NB4 (cell line): ENCODE measurements around the gene C2orf49.

ENCODE experiments used
- MYC ChIP-seq: IDR thresholded peaks from 2 replicates; pipeline ENCODE4 v1.6.1; 2011; ENCODE audit warnings: low read depth, low read length
- POLR2A ChIP-seq: IDR thresholded peaks from 2 replicates; pipeline ENCODE4 v1.6.1; 2011; ENCODE audit warnings: mild to moderate bottlenecking; ENCODE audit not compliant: insufficient read length; ENCODE audit errors: extremely low read depth
- TF ChIP-seq, protein P1 (sequence below): IDR thresholded peaks from one replicate; pipeline ENCODE4 v1.5.1; 2012; ENCODE audit warnings: low read depth, low read length
- TF ChIP-seq, protein P2 (sequence below): IDR thresholded peaks from 2 replicates; pipeline ENCODE4 v1.6.1; 2011; ENCODE audit warnings: low read depth, low read length

DNA sequence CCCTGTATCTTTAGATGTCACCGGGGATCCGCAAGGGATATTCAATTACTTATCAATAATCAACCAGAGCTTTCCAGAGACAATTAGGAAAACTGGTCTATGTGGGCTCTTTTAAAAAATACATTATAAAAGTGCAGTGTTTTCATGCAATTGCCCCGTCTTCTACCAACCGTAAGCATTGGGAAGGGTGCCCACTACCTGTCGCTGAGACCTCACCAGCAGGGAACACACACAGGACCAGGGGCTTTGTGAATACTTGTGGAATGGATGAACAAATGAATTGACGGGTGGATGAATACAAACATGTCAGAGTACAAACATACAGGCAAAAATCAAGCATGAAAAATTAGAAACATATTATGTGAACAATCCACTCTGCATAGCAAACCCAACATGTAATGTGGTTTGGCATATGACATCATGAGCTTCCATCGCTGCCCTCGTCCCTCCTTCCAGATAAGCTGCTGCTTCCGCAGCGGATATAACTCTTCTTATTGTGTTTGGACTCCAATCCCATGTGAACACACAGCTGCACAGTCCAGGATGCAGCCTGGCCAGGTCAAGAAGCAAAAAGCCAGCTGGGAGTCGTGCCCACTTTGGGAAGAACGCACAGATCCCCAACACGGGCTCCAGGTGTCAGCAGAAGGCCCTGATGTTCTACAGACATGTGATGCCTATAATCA lies 56.2 kb downstream of the C2orf49 start:
- TF ChIP-seq POLR2A: no peak
- TF ChIP-seq, protein P1, sequence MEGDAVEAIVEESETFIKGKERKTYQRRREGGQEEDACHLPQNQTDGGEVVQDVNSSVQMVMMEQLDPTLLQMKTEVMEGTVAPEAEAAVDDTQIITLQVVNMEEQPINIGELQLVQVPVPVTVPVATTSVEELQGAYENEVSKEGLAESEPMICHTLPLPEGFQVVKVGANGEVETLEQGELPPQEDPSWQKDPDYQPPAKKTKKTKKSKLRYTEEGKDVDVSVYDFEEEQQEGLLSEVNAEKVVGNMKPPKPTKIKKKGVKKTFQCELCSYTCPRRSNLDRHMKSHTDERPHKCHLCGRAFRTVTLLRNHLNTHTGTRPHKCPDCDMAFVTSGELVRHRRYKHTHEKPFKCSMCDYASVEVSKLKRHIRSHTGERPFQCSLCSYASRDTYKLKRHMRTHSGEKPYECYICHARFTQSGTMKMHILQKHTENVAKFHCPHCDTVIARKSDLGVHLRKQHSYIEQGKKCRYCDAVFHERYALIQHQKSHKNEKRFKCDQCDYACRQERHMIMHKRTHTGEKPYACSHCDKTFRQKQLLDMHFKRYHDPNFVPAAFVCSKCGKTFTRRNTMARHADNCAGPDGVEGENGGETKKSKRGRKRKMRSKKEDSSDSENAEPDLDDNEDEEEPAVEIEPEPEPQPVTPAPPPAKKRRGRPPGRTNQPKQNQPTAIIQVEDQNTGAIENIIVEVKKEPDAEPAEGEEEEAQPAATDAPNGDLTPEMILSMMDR: no peak
- TF ChIP-seq, protein P2, sequence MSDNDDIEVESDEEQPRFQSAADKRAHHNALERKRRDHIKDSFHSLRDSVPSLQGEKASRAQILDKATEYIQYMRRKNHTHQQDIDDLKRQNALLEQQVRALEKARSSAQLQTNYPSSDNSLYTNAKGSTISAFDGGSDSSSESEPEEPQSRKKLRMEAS: no peak
- no peak for TF ChIP-seq MYC
